ENCODE data around the gene NOTO. TPM values are rescaled to one million over a fixed set of nuclear protein-coding genes. Genes with fewer than 3 reads are reported as not detected.

Gene NOTO
- total RNA-seq (2013; cell fraction: nucleolus; rRNA removed): not detected in 2 replicates
- total RNA-seq (2014; rRNA removed): not detected in 2 replicates
- total RNA-seq (2014; rRNA removed; fragmentation: Illumina TruSeq; extraction: Trizol): not detected in 2 replicates
- not detected in 2 replicates for total RNA-seq (2021)
- polyA plus RNA-seq (2011; ENCODE audit: low read depth): not detected
- polyA plus RNA-seq (2011; rRNA removed): not detected in 2 replicates
- polyA plus RNA-seq (2011; cell fraction: cytosol; rRNA removed): not detected in 2 replicates
- polyA plus RNA-seq (2011; cell fraction: nucleus; rRNA removed): not detected in 2 replicates
- not detected in 2 replicates for polyA plus RNA-seq (2012)
- not detected in 2 replicates for polyA plus RNA-seq (2014; fragmentation: Illumina TruSeq; extraction: Trizol)
- not detected for polyA plus RNA-seq (2014; fragmentation: Nextera tagmentation; extraction: Ambion mirVana)
- polyA plus RNA-seq (2014; rRNA removed): not detected in 2 replicates
- not detected for polyA plus RNA-seq (2016; fragmentation: Nextera tagmentation; extraction: Ambion mirVana)
- polyA minus RNA-seq (2011; rRNA and poly(A)+ RNA removed): not detected in 2 replicates
- not detected in 2 replicates for polyA minus RNA-seq (2011; cell fraction: cytosol; rRNA and poly(A)+ RNA removed)
- not detected in 2 replicates for polyA minus RNA-seq (2011; cell fraction: nucleus; rRNA and poly(A)+ RNA removed)
- not detected for Bru-seq, nascent RNA
- not detected for BruChase-seq, experiment 1, labeled RNA remaining after a 6-hour chase
- BruChase-seq, experiment 2, labeled RNA remaining after a 2-hour chase: not detected
- long read RNA-seq, experiment 1: 0 reads
- long read RNA-seq, experiment 2: 0 reads

DNA sequence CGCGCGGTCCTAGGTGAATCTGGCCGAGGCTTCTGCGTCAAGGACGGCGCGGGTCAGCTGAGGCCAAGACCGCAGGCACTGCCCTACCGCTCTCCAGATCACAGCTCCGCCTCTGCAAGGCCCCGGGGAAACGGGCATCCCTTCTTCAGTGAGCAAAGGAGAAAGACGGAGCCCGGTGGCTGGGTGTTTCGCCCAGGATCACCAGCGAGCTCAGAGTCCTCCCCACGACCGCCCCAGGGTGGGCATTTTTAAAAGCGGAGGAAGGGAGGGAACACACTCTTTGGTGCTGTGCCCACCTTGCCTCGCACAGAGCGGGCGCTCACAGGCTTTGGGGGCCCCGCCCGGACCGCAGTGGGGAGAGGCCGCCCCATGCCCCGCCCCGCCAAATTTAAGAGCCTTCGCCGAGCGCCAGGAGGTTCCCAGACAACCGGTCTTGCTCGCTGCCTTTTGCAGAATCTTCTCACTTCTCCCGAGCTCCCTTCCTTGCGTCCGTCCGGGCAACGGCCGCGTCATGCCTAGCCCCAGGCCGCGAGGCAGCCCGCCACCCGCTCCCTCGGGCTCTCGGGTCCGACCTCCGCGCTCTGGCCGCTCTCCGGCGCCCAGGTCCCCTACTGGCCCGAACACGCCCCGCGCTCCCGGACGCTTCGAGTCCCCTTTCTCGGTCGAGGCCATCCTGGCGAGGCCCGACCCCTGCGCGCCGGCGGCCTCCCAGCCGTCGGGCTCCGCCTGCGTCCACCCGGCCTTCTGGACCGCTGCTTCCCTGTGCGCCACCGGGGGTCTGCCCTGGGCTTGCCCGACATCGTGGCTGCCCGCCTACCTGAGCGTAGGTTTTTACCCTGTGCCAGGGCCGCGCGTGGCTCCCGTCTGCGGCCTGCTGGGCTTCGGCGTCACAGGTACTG lies at the start of gene NOTO:
TSS of gene NOTO (plus strand) at position 419 of the 899 bp plus-strand sequence. CDS start at position 512, 93 bp downstream.
- peaks cover 0 to 3% of the 10 kb centered on the region in 2 experiments; a peak in 2 of 4 replicates for H3K27me3 ChIP-seq (replicated peaks in 1 of 2; ENCODE audit: control insufficient read depth in 2 of 2, insufficient read depth in 2 of 2, low read length in 1 of 2)
- H3K36me3 ChIP-seq (ENCODE audit: control insufficient read depth in 2 of 2, insufficient read depth in 2 of 2, low read length in 1 of 2): no peaks in the 10 kb centered on the region; a peak in 1 of 4 replicates
- ChIA-PET POLR2A (interaction anchor here (0.6 kb wide), 1 partner anchor 149 kb away, joined by 5 read pairs; no protein-coding TSS in a partner anchor), CTCF (interaction anchor here (0.9 to 3.3 kb wide), 2 partner anchors 8 to 10 kb away, joined by 3 to 12 read pairs; partner anchors contain the start of gene SMYD5), RAD21 (ENCODE audit: unreplicated experiment) (interaction anchor here (1.2 kb wide), 1 partner anchor 10 kb away, joined by 4 read pairs; no protein-coding TSS in a partner anchor), SMC1A (ENCODE audit: uncharacterized antibody, unreplicated experiment) (no interaction called here)
- H3K79me2 ChIP-seq (ENCODE audit: control insufficient read depth, insufficient read depth, low read length): no peaks in the 10 kb centered on the region
- no peak within 1 kb of the TSS for H3K27ac ChIP-seq (ENCODE audit: control insufficient read depth, insufficient read depth)
- in situ Hi-C loops (cut with MboI): no loop called here
- no peak within 1 kb of the TSS for H2AFZ ChIP-seq (ENCODE audit: control insufficient read depth, low read depth, low read length)
- intact Hi-C loops (cut with micrococcal nuclease; ENCODE audit: unreplicated experiment): no loop called here
- no peak for ATAC-seq
- no peak for DNase-seq (ENCODE audit: low read depth, low spot score)
- FAIRE-seq: no peak
- WGBS (ENCODE audit: insufficient coverage, insufficient replicate concordance, low lambda C conversion rate, missing lambda C conversion rate): 18% methylated on average over 70 of the region's 87 CpGs
- H3K9ac ChIP-seq (ENCODE audit: control insufficient read depth, insufficient read depth, low read length): no peak within 1 kb of the TSS
- no TSS peak for BruUV-seq (replicated peaks)
- H3K9me3 ChIP-seq (replicated peaks; ENCODE audit: control insufficient read depth, insufficient read depth, low read length): no peaks in the 10 kb centered on the region
- H4K20me1 ChIP-seq (ENCODE audit: control insufficient read depth, insufficient read depth): no peaks in the 10 kb centered on the region
- H3K4me2 ChIP-seq (ENCODE audit: control insufficient read depth, insufficient read depth): no peak within 1 kb of the TSS
- TF ChIP-seq SUZ12 (IDR thresholded peaks at IDR 0.05; ENCODE audit: unreplicated experiment) (peak; percentile 69), BACH1 (IDR thresholded peaks at IDR 0.05; ENCODE audit: borderline replicate concordance) (no peak)
- no peak within 1 kb of the TSS for H3K4me3 ChIP-seq
- H3K4me1 ChIP-seq (ENCODE audit: control insufficient read depth, insufficient read depth, low read length): no peaks in the 10 kb centered on the region

Data from GM12878 (cell line).